ENCODE data around the gene COG8. TPM values are rescaled to one million over a fixed set of nuclear protein-coding genes. Genes with fewer than 3 reads are reported as not detected.

COG8 gene
- total and polyA plus RNA-seq, 9 of the 15 experiments (the other 6 are each of a cell fraction or from before 2014, with no cell fraction given) = 3.7 to 42.6 (median 30.1) TPM

DNA sequence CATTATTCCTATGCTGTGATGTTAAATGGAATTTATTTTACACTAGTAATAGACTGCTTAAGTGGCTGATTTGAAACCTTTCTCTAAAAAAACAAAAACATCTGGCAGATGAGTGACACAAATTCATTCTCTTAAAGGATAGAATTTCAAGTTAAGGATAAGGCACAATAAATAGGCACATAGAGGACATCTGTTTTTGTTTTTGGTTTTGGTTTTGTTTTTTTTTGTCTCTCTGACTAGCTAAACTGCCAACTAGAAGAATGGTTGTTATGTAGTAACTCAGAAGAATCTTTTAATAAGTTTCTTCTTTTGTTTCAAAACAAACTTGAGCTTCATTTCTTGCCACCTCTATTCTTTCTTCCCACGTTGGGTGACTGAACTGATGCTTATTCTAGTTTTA lies 33.3 kb downstream of the COG8 start:
- Histone ChIP-seq H3K9ac (ENCODE audit: insufficient read depth in 1 of 2, low read depth in 2 of 2, low read length in 2 of 2) (no peak overlapping the region), H4K20me1 (replicated peaks; ENCODE audit: control insufficient read depth, insufficient read depth, low read length) (no peaks in the 10 kb centered on the region), H2AFZ (ENCODE audit: low read depth, low read length) (no peak overlapping the region), H3K4me1 (replicated peaks in 1 of 2; ENCODE audit: control insufficient read depth in 2 of 2, insufficient read depth in 2 of 2, low read length in 2 of 2) (peaks cover 2% of the 10 kb centered on the region in 2 experiments; a peak in 2 of 5 replicates), H3K79me2 (ENCODE audit: control insufficient read depth, insufficient read depth, low read length) (no peaks in the 10 kb centered on the region), H3K27ac (ENCODE audit: extremely low read depth, low read depth, low read length) (no peak overlapping the region), H3K9me1 (ENCODE audit: control insufficient read depth, insufficient read depth, low read length) (no peaks in the 10 kb centered on the region), H3K9me3 (replicated peaks; ENCODE audit: control insufficient read depth, insufficient read depth, low read depth, low read length) (no peaks in the 10 kb centered on the region), H3K27me3 (ENCODE audit: control insufficient read depth in 2 of 2, insufficient read depth in 2 of 2, low read length in 2 of 2) (no peaks in the 10 kb centered on the region), H3K36me3 (ENCODE audit: control insufficient read depth, insufficient read depth, low read length) (no peaks in the 10 kb centered on the region; the same call in 2 of the 3 replicates), H3K4me2 (ENCODE audit: insufficient read depth, low read length) (no peak overlapping the region), H3K4me3 (no peak overlapping the region)
- 20% methylated on average over 1 of the region's 1 CpG for WGBS (ENCODE audit: insufficient coverage, low coverage, missing lambda C conversion rate)
- BruUV-seq (replicated peaks) = no TSS peak
- ATAC-seq = no peak
- FAIRE-seq = no peak
- in situ Hi-C loops (cut with MboI) (no loop called here), intact Hi-C loops (cut with micrococcal nuclease) (loop anchor here (10.0 kb wide), 1 partner anchor 461 kb away; the partner anchor contains the start of gene TANGO6)
- DNase-seq (ENCODE audit: extremely low read depth in 1 of 4, low spot score in 3 of 4) = no peak
- no peak for TF ChIP-seq E2F5 (CRISPR knock-in tag; IDR thresholded peaks at IDR 0.05)
- POLR2A ChIA-PET = no interaction called here
- CTCF ChIA-PET (ENCODE audit: low intra/inter-chr PET ratio) = no interaction called here

- TF ChIP-seq KLF6 (CRISPR knock-in tag; IDR thresholded peaks at IDR 0.05; ENCODE audit: borderline replicate concordance) = no peak
- TF ChIP-seq, protein P1, sequence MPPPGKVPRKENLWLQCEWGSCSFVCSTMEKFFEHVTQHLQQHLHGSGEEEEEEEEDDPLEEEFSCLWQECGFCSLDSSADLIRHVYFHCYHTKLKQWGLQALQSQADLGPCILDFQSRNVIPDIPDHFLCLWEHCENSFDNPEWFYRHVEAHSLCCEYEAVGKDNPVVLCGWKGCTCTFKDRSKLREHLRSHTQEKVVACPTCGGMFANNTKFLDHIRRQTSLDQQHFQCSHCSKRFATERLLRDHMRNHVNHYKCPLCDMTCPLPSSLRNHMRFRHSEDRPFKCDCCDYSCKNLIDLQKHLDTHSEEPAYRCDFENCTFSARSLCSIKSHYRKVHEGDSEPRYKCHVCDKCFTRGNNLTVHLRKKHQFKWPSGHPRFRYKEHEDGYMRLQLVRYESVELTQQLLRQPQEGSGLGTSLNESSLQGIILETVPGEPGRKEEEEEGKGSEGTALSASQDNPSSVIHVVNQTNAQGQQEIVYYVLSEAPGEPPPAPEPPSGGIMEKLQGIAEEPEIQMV (tag; conservative IDR thresholded peaks at IDR 0.05; ENCODE audit: low read depth) = no peak
- TF ChIP-seq ZNF696 (CRISPR knock-in tag; conservative IDR thresholded peaks at IDR 0.05) = no peak
- no peak for TF ChIP-seq ZNF143 (CRISPR knock-in tag; IDR thresholded peaks at IDR 0.05)
- no peak for TF ChIP-seq ZNF766 (CRISPR knock-in tag; conservative IDR thresholded peaks at IDR 0.05)
- no peak for TF ChIP-seq NFATC3 (IDR thresholded peaks at IDR 0.05)
- no peak for TF ChIP-seq CXXC5 (CRISPR knock-in tag; IDR thresholded peaks at IDR 0.05)
- TF ChIP-seq NFE2 (IDR thresholded peaks at IDR 0.05; ENCODE audit: low read depth) = no peak
- TF ChIP-seq CBX2 (IDR thresholded peaks at IDR 0.05; ENCODE audit: insufficient read depth, low read length, poor library complexity, severe bottlenecking) = no peak
- no peak overlapping the region for H2AFZ ChIP-seq (ENCODE audit: low read depth, low read length)
- no peak for ATAC-seq
- no peaks in the 10 kb centered on the region for H3K4me1 ChIP-seq (replicated peaks in 1 of 2; ENCODE audit: control insufficient read depth in 2 of 2, insufficient read depth in 2 of 2, low read length in 2 of 2)
- H3K36me3 ChIP-seq (ENCODE audit: control insufficient read depth, insufficient read depth, low read length) = no peaks in the 10 kb centered on the region; the same call in 2 of the 3 replicates
- no peak for DNase-seq (ENCODE audit: extremely low read depth in 1 of 4, low spot score in 3 of 4)
- H3K4me2 ChIP-seq (ENCODE audit: insufficient read depth, low read length) = no peak overlapping the region
- intact Hi-C loops (cut with micrococcal nuclease) (loop anchor here (10.0 kb wide), 1 partner anchor 458 kb away; the partner anchor contains the start of gene TANGO6), in situ Hi-C loops (cut with MboI) (no loop called here)
- ChIA-PET POLR2A (interaction anchor here (0.7 kb wide), 1 partner anchor 34 kb away, joined by 6 read pairs; no protein-coding TSS in a partner anchor), CTCF (ENCODE audit: low intra/inter-chr PET ratio) (no interaction called here)
- no peaks in the 10 kb centered on the region for H3K9me1 ChIP-seq (ENCODE audit: control insufficient read depth, insufficient read depth, low read length)
- no peaks in the 10 kb centered on the region for H3K27me3 ChIP-seq (ENCODE audit: control insufficient read depth in 2 of 2, insufficient read depth in 2 of 2, low read length in 2 of 2)
- H4K20me1 ChIP-seq (replicated peaks; ENCODE audit: control insufficient read depth, insufficient read depth, low read length) = no peaks in the 10 kb centered on the region
- H3K27ac ChIP-seq (ENCODE audit: extremely low read depth, low read depth, low read length) = no peak overlapping the region
- no TSS peak for BruUV-seq (replicated peaks)
- no peaks in the 10 kb centered on the region for H3K79me2 ChIP-seq (ENCODE audit: control insufficient read depth, insufficient read depth, low read length)
- no peak overlapping the region for H3K4me3 ChIP-seq
- no peak for FAIRE-seq
- WGBS (ENCODE audit: insufficient coverage, low coverage, missing lambda C conversion rate) = 65% methylated on average over 4 of the region's 4 CpGs
- H3K9me3 ChIP-seq (replicated peaks; ENCODE audit: control insufficient read depth, insufficient read depth, low read depth, low read length) = no peaks in the 10 kb centered on the region
- H3K9ac ChIP-seq (ENCODE audit: insufficient read depth in 1 of 2, low read depth in 2 of 2, low read length in 2 of 2) = no peak overlapping the region
These were observed 37.1 kb downstream of the COG8 start for GRCh38 chr16:69302301-69302700.

Data from K562 (cell line).